SK-N-SH treated with all-trans-retinoic acid at 6 μM for 48 hours (cell line): ENCODE data around the gene PPOX.

Experiments used
- ATAC-seq: fragments of 200-7000 bp; cut with Tn5 transposase; 3 replicates; pipeline ENCODE4 v1.9.1; 2020; ENCODE audit warnings: mild to moderate bottlenecking, moderate library complexity
- ARNTL ChIP-seq: fragments of 450-650 bp; formaldehyde crosslinking; IDR thresholded peaks from 2 replicates; pipeline ENCODE4 v1.5.0; 2020; ENCODE audit warnings: low read depth, mild to moderate bottlenecking, moderate library complexity, borderline replicate concordance
- BACH2 ChIP-seq: fragments of 250-450 bp; sonication (Bioruptor Pico); IDR thresholded peaks from 2 replicates; pipeline ENCODE4 v1.9.0; 2021; ENCODE audit warnings: mild to moderate bottlenecking, borderline replicate concordance
- CSDC2 ChIP-seq: fragments of 250-450 bp; sonication (Bioruptor Pico); IDR thresholded peaks from 2 replicates; pipeline ENCODE4 v1.5.0; 2020; ENCODE audit warnings: mild to moderate bottlenecking, moderate library complexity
- ESRRG ChIP-seq: fragments of 250-450 bp; sonication (Bioruptor Pico); IDR thresholded peaks from 2 replicates; pipeline ENCODE4 v1.6.1; 2021; ENCODE audit warnings: mild to moderate bottlenecking
- GLIS3 ChIP-seq: fragments of 250-450 bp; sonication (Bioruptor Pico); IDR thresholded peaks from 2 replicates; pipeline ENCODE4 v1.5.0; 2020; ENCODE audit warnings: mild to moderate bottlenecking, moderate library complexity
- ISL1 ChIP-seq: fragments of 250-450 bp; sonication (Bioruptor Pico); IDR thresholded peaks from 2 replicates; pipeline ENCODE4 v2.1.2; 2022; ENCODE audit warnings: mild to moderate bottlenecking, moderate library complexity
- OSR1 ChIP-seq: fragments of 250-450 bp; sonication (Bioruptor Pico); IDR thresholded peaks from 2 replicates; pipeline ENCODE4 v1.8.0; 2022; ENCODE audit warnings: moderate library complexity, mild to moderate bottlenecking, inconsistent platforms
- PPARA ChIP-seq: fragments of 250-450 bp; sonication (Bioruptor Pico); IDR thresholded peaks from 2 replicates; pipeline ENCODE4 v1.5.0; 2020; ENCODE audit warnings: mild to moderate bottlenecking, borderline replicate concordance
- RARB ChIP-seq: fragments of 250-450 bp; sonication (Bioruptor Pico); IDR thresholded peaks from 2 replicates; pipeline ENCODE4 v1.8.0; 2021; ENCODE audit warnings: mild to moderate bottlenecking, moderate library complexity
- SNAI2 ChIP-seq: fragments of 250-450 bp; sonication (Bioruptor Pico); IDR thresholded peaks from 2 replicates; pipeline ENCODE4 v1.5.0; 2020; ENCODE audit warnings: mild to moderate bottlenecking, moderate library complexity
- TCF4 ChIP-seq: fragments of 250-450 bp; sonication (Bioruptor Pico); IDR thresholded peaks from 2 replicates; pipeline ENCODE4 v1.8.0; 2021; ENCODE audit warnings: mild to moderate bottlenecking, moderate library complexity, borderline replicate concordance
- TOX ChIP-seq: fragments of 250-450 bp; sonication (Bioruptor Pico); IDR thresholded peaks from 2 replicates; pipeline ENCODE4 v1.8.0; 2021; ENCODE audit warnings: mild to moderate bottlenecking, moderate library complexity, borderline replicate concordance
- ZFP3 ChIP-seq: fragments of 250-450 bp; sonication (Bioruptor Pico); IDR thresholded peaks from 2 replicates; pipeline ENCODE4 v1.5.0; 2020; ENCODE audit warnings: mild to moderate bottlenecking, moderate library complexity
- ZFP30 ChIP-seq: fragments of 450-650 bp; formaldehyde crosslinking; IDR thresholded peaks from 2 replicates; pipeline ENCODE4 v1.5.0; 2022; ENCODE audit warnings: mild to moderate bottlenecking, moderate library complexity
- ZNF70 ChIP-seq: fragments of 450-650 bp; formaldehyde crosslinking; IDR thresholded peaks from 2 replicates; pipeline ENCODE4 v1.5.0; 2020; ENCODE audit warnings: mild to moderate bottlenecking, moderate library complexity
- ZNF8 ChIP-seq: fragments of 450-650 bp; formaldehyde crosslinking; IDR thresholded peaks from 2 replicates; pipeline ENCODE4 v1.5.0; 2020; ENCODE audit warnings: mild to moderate bottlenecking, moderate library complexity
- TF ChIP-seq, protein P1 (sequence below): fragments of 250-450 bp; sonication (Bioruptor Pico); IDR thresholded peaks from 2 replicates; pipeline ENCODE4 v1.5.1; 2021; ENCODE audit warnings: mild to moderate bottlenecking, moderate library complexity
- TF ChIP-seq, protein P2 (sequence below): fragments of 250-450 bp; sonication (Bioruptor Pico); IDR thresholded peaks from 2 replicates; pipeline ENCODE4 v1.8.0; 2021; ENCODE audit warnings: low read depth, mild to moderate bottlenecking, moderate library complexity, borderline replicate concordance
- TF ChIP-seq, protein P3 (sequence below): fragments of 250-450 bp; sonication (Bioruptor Pico); IDR thresholded peaks from 2 replicates; pipeline ENCODE4 v1.5.1; 2020; ENCODE audit warnings: low read depth, mild to moderate bottlenecking, moderate library complexity
- TF ChIP-seq, protein P4 (sequence below): fragments of 250-450 bp; sonication (Bioruptor Pico); IDR thresholded peaks from 2 replicates; pipeline ENCODE4 v1.5.0; 2020; ENCODE audit warnings: mild to moderate bottlenecking, moderate library complexity

The PPOX gene

DNA sequence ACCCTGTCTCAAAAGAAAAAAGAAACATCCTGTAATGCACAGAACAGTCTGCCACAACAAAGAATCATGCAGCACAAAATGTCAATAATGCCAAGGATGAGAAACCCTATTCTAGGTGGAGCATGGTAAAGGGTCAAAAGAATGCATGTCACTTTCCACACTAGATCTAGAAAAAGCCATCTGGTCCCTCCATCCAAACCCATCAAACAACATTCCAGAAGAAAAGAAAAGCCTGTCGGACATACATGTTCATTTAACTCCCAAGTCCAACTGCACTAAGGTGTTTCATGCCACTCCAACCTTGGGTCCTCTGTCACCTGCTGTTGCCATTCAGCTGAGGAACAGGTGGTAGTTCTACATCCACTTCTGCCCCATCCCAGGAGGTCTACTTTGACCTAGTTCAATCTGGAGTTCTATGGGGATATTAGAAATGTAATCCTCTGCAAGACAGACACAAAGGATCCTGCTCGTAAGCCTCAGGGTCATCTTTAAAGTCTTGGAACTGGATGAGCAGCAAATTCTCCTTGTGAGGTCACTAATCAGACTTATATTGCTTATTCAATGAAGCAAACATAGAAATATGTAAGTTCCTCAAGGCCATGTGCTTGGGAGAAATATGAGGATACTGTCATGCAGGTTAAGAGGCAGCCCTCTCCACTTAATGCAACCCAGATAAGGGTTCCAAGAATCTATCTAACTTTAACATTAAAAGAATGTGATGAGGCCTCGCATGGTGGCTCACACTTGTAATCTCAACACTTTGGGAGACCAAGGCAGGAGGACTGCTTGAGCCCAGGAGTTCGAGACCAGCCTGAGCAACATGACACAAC is 37.4 kb upstream of the PPOX start (continued):
- TF ChIP-seq, protein P1, sequence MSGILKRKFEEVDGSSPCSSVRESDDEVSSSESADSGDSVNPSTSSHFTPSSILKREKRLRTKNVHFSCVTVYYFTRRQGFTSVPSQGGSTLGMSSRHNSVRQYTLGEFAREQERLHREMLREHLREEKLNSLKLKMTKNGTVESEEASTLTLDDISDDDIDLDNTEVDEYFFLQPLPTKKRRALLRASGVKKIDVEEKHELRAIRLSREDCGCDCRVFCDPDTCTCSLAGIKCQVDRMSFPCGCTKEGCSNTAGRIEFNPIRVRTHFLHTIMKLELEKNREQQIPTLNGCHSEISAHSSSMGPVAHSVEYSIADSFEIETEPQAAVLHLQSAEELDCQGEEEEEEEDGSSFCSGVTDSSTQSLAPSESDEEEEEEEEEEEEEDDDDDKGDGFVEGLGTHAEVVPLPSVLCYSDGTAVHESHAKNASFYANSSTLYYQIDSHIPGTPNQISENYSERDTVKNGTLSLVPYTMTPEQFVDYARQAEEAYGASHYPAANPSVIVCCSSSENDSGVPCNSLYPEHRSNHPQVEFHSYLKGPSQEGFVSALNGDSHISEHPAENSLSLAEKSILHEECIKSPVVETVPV (CRISPR knock-in tag) = no peak
- no peak for TF ChIP-seq TCF4 (CRISPR knock-in tag)
- TF ChIP-seq TOX (CRISPR knock-in tag) = no peak
- no peak for TF ChIP-seq BACH2 (CRISPR knock-in tag)
- TF ChIP-seq, protein P2, sequence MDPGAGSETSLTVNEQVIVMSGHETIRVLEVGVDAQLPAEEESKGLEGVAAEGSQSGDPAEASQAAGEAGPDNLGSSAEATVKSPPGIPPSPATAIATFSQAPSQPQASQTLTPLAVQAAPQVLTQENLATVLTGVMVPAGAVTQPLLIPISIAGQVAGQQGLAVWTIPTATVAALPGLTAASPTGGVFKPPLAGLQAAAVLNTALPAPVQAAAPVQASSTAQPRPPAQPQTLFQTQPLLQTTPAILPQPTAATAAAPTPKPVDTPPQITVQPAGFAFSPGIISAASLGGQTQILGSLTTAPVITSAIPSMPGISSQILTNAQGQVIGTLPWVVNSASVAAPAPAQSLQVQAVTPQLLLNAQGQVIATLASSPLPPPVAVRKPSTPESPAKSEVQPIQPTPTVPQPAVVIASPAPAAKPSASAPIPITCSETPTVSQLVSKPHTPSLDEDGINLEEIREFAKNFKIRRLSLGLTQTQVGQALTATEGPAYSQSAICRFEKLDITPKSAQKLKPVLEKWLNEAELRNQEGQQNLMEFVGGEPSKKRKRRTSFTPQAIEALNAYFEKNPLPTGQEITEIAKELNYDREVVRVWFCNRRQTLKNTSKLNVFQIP (CRISPR knock-in tag) = no peak
- TF ChIP-seq ESRRG (CRISPR knock-in tag) = no peak
- TF ChIP-seq ZNF70 = no peak
- no peak for TF ChIP-seq ZFP3 (CRISPR knock-in tag)
- TF ChIP-seq GLIS3 (CRISPR knock-in tag) = no peak
- no peak for TF ChIP-seq CSDC2

DNA sequence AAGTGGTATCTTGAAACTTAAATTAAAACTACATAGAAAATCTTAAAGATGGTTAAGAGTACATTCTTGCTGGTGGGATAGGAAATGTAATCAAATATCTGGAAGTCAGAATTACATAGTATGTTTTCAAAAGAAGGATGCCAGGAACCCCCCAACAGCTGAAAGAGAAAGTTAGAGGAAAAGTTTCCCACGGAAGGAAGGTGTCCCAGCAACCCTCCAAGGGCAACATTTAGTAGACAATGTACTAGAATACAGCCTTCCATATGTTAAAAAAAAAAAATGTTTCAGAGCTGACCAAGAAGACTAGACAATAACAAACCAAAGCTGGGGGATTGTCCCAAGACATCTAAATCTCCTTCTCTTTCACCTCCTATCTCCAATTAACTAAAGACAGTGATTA is 36.0 kb upstream of the PPOX start:
- no peak for ATAC-seq
- TF ChIP-seq RARB (no peak), ZNF70 (no peak), GLIS3 (CRISPR knock-in tag) (no peak), TCF4 (CRISPR knock-in tag) (no peak), ESRRG (CRISPR knock-in tag) (no peak), ISL1 (CRISPR knock-in tag) (no peak), PPARA (CRISPR knock-in tag) (no peak), BACH2 (CRISPR knock-in tag) (no peak), TOX (CRISPR knock-in tag) (no peak), SNAI2 (CRISPR knock-in tag) (no peak), CSDC2 (no peak)
- TF ChIP-seq, protein P3, sequence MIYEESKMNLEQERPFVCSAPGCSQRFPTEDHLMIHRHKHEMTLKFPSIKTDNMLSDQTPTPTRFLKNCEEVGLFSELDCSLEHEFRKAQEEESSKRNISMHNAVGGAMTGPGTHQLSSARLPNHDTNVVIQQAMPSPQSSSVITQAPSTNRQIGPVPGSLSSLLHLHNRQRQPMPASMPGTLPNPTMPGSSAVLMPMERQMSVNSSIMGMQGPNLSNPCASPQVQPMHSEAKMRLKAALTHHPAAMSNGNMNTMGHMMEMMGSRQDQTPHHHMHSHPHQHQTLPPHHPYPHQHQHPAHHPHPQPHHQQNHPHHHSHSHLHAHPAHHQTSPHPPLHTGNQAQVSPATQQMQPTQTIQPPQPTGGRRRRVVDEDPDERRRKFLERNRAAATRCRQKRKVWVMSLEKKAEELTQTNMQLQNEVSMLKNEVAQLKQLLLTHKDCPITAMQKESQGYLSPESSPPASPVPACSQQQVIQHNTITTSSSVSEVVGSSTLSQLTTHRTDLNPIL (CRISPR knock-in tag) = no peak
- TF ChIP-seq, protein P1 (CRISPR knock-in tag) = no peak
- TF ChIP-seq, protein P4, sequence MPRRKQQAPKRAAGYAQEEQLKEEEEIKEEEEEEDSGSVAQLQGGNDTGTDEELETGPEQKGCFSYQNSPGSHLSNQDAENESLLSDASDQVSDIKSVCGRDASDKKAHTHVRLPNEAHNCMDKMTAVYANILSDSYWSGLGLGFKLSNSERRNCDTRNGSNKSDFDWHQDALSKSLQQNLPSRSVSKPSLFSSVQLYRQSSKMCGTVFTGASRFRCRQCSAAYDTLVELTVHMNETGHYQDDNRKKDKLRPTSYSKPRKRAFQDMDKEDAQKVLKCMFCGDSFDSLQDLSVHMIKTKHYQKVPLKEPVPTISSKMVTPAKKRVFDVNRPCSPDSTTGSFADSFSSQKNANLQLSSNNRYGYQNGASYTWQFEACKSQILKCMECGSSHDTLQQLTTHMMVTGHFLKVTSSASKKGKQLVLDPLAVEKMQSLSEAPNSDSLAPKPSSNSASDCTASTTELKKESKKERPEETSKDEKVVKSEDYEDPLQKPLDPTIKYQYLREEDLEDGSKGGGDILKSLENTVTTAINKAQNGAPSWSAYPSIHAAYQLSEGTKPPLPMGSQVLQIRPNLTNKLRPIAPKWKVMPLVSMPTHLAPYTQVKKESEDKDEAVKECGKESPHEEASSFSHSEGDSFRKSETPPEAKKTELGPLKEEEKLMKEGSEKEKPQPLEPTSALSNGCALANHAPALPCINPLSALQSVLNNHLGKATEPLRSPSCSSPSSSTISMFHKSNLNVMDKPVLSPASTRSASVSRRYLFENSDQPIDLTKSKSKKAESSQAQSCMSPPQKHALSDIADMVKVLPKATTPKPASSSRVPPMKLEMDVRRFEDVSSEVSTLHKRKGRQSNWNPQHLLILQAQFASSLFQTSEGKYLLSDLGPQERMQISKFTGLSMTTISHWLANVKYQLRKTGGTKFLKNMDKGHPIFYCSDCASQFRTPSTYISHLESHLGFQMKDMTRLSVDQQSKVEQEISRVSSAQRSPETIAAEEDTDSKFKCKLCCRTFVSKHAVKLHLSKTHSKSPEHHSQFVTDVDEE (CRISPR knock-in tag) = no peak

DNA sequence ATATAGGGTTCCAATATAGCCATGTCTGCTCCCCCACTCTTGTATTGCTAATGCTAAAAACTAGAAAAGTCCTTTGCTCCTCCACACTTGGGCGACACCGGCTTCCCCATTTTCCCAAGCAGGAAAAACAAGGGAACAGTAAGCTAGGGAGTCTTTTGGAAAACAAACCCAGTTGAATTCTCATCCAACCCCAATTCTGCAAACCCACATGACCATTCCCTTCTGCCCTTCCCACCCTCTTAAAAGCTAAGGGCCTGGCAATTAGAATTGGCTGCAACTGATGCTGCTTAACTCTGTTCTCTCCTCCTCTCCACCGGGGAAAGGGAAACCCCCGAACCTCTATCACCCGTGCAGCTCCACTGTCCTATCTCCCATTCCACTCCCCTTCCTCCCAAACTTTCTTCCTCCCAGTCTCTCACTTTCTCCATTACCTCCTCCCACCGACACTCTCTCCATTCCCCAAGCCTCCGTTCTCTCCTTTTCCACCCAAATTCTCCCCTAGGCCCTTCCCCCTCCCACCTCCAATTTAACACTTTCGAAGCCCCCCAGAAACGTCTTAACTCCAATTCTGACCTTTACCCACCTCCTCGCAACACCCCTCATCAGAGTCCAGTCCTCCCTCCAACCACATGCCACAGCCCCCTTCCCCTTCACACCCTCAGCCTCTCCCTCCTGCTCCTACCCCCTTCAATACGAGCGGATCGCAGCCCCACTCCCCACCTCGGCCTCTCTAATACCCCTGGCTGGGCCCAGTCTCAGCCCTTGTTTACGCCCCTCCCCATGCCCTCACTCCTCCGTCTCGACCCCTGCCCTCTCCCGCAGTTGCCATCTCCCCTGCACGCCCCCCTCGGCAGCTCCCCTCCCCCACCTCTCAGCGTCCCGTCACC is 34.5 kb upstream of the PPOX start:
- peak; percentile 18 for ATAC-seq

More for the DNA sequence above, 34.5 kb upstream of the PPOX start:
- TF ChIP-seq RARB (no peak), ESRRG (CRISPR knock-in tag) (no peak), OSR1 (CRISPR knock-in tag) (no peak), ARNTL (CRISPR knock-in tag) (no peak), ISL1 (CRISPR knock-in tag) (no peak), ZFP30 (CRISPR knock-in tag) (no peak), ZNF8 (CRISPR knock-in tag) (no peak)
- TF ChIP-seq, protein P1 (CRISPR knock-in tag) = no peak
